HCT116 (cell line): ENCODE results near the gene CIAO1. TPM values are rescaled to one million over a fixed set of nuclear protein-coding genes. Genes with fewer than 3 reads are reported as not detected.
"Not testable (repeated sequence)": the region's sequence is repeated elsewhere in the genome, so short reads cannot be mapped to it uniquely, and the experiment has no call there.

Experiments
- ATAC-seq: fragments of 200-7000 bp; cut with Tn5 transposase; 2 replicates; pipeline ENCODE4 v1.9.1; 2020; ENCODE audit warnings: mild to moderate bottlenecking, moderate library complexity
- BruUV-seq: library from RNA; stranded (reverse); fragments of 400-500 nt; replicated peaks from 2 replicates; lab custom pipeline; 2021; lab: Mats Ljungman, UMichigan
- CTCF ChIA-PET: fragments of 300-600 bp; sonication (Branson Sonifier 250); formaldehyde crosslinking; loops from one replicate; lab custom pipeline; 2021; ENCODE audit warnings: antibody characterized with exemption; lab: Charles Lee
- POLR2A ChIA-PET: fragments of 300-600, 350-600 bp; sonication (Branson Sonifier 250); formaldehyde crosslinking; loops from one replicate; lab custom pipeline; 2021; ENCODE audit warnings: antibody characterized with exemption; lab: Charles Lee
- RAD21 ChIA-PET, 2 experiments: fragments of 300-600 bp; sonication (Branson Sonifier 250); formaldehyde crosslinking; loops; one replicate each; lab custom pipeline; 2023; ENCODE audit warnings: low total read pairs in 2 of 2; ENCODE audit not compliant: uncharacterized antibody in 2 of 2, unreplicated experiment in 2 of 2, low non-redundant PET in 1 of 2; lab: Charles Lee
- DNase-seq: peaks from one replicate; pipeline ENCODE4 v3.0.0-alpha.2; 2010; ENCODE audit warnings: low read depth, low spot score
- H2AFZ ChIP-seq: fragments of 200-600 bp; shearing (Covaris generic), sonication (generic); 2 replicates; pipeline ENCODE4 v1.6.1; 2017; ENCODE audit warnings: low read depth, mixed run types, mixed read lengths, antibody characterized with exemption, low read length; ENCODE audit not compliant: poor library complexity, severe bottlenecking
- H3K27ac ChIP-seq: 2 replicates; pipeline ENCODE4 v1.5.1; 2012; ENCODE audit warnings: low read depth, low read length
- H3K27me3 ChIP-seq: fragments of 200-600 bp; sonication (generic); 2 replicates; pipeline ENCODE4 v1.6.1; 2016; ENCODE audit warnings: mixed run types, low read length, mixed read lengths; ENCODE audit not compliant: insufficient read depth
- H3K36me3 ChIP-seq, 2 experiments: fragments of 200-500 bp in 1 of 2; fragments of 200-600 bp in 1 of 2; sonication (Bioruptor generic) in 1 of 2; sonication (generic) in 1 of 2; 2 replicates each; pipeline versions ENCODE4 v1.5.1 to v1.6.1; 2014 to 2016; ENCODE audit warnings: low read length in 2 of 2, inconsistent platforms in 1 of 2, mixed read lengths in 1 of 2, mixed run types in 1 of 2; ENCODE audit not compliant: insufficient read depth in 2 of 2, control insufficient read depth in 1 of 2
- H3K4me1 ChIP-seq, 2 experiments: fragments of 200-600 bp in 1 of 2; sonication (generic) in 1 of 2; 2 replicates each; pipeline versions ENCODE4 v1.5.1 to v1.6.1; 2012 to 2017; ENCODE audit warnings: low read length in 2 of 2, inconsistent platforms in 1 of 2, mild to moderate bottlenecking in 1 of 2, mixed read lengths in 1 of 2, mixed run types in 1 of 2, moderate library complexity in 1 of 2; ENCODE audit not compliant: insufficient read depth in 2 of 2, control insufficient read depth in 1 of 2
- H3K4me2 ChIP-seq: fragments of 200-600 bp; sonication (generic); 2 replicates; pipeline ENCODE4 v1.6.1; 2017; ENCODE audit warnings: mixed run types, low read length, mixed read lengths
- H3K4me3 ChIP-seq, 2 experiments: fragments of 200-600 bp in 1 of 2; sonication (generic) in 1 of 2; replicated peaks in 1 of 2; 2 replicates each; pipeline ENCODE4 v1.5.1; 2011 to 2016; ENCODE audit warnings: low read length in 2 of 2, control low read depth in 1 of 2, low read depth in 1 of 2, mild to moderate bottlenecking in 1 of 2, mixed read lengths in 1 of 2, mixed run types in 1 of 2
- H3K79me2 ChIP-seq: fragments of 200-600 bp; sonication (generic); 2 replicates; pipeline ENCODE4 v1.6.1; 2017; ENCODE audit warnings: mild to moderate bottlenecking, mixed run types, low read length, moderate library complexity, mixed read lengths; ENCODE audit not compliant: insufficient read depth
- H3K9ac ChIP-seq: fragments of 200-600 bp; sonication (generic); 2 replicates; pipeline ENCODE4 v1.6.1; 2016; ENCODE audit warnings: low read length, mixed read lengths
- H3K9me2 ChIP-seq: fragments of 200-600 bp; sonication (generic), shearing (Covaris generic); 2 replicates; pipeline ENCODE4 v1.6.1; 2017; ENCODE audit warnings: mixed run types, mild to moderate bottlenecking, moderate library complexity; ENCODE audit not compliant: insufficient read depth
- H3K9me3 ChIP-seq, 2 experiments: fragments of 200-500 bp in 1 of 2; fragments of 200-600 bp in 1 of 2; sonication (Bioruptor generic) in 1 of 2; sonication (generic) in 1 of 2; 2 replicates each; pipeline ENCODE4 v1.6.1; 2014 to 2017; ENCODE audit warnings: low read length in 2 of 2, mixed read lengths in 2 of 2, inconsistent platforms in 1 of 2, low read depth in 1 of 2, mild to moderate bottlenecking in 1 of 2, mixed run types in 1 of 2, moderate library complexity in 1 of 2; ENCODE audit not compliant: control insufficient read depth in 1 of 2, insufficient read depth in 1 of 2
- H4K20me1 ChIP-seq: fragments of 200-600 bp; sonication (generic), shearing (Covaris generic); 2 replicates; pipeline ENCODE4 v1.6.1; 2017; ENCODE audit warnings: mixed run types, mild to moderate bottlenecking, moderate library complexity; ENCODE audit not compliant: insufficient read depth
- ATF3 ChIP-seq: IDR thresholded peaks from 2 replicates; pipeline ENCODE4 v1.6.1; 2012
- EZH2phosphoT487 ChIP-seq: fragments of 200-600 bp; IDR thresholded peaks from 2 replicates; pipeline ENCODE4 v1.6.1; 2018; ENCODE audit warnings: antibody characterized with exemption, borderline replicate concordance
- FOSL1 ChIP-seq: IDR thresholded peaks from 2 replicates; pipeline ENCODE4 v1.6.1; 2012; ENCODE audit warnings: low read depth
- SRF ChIP-seq: IDR thresholded peaks from 2 replicates; pipeline ENCODE4 v1.6.1; 2012; ENCODE audit warnings: low read depth
- intact Hi-C: fragments of 100-400 bp; cut with micrococcal nuclease; formaldehyde crosslinking; loops from 2 replicates; pipeline ENCODE4 v1.10.0; 2022
- total RNA-seq: library from RNA; stranded (reverse); gene quantifications from one replicate; pipeline ENCODE4 v1.2.1, GENCODE V29; 2021; ENCODE audit not compliant: unreplicated experiment

CIAO1 gene
- total RNA-seq, 1 experiment from 2014 or later: 76.8 TPM

GRCh38 chr2:96256611-96257113 is 9.4 kb upstream of the CIAO1 start:
- Histone ChIP-seq H4K20me1 (no peaks in the 10 kb centered on the region), H3K4me1 (peaks cover 28 to 39% of the 10 kb centered on the region in 2 experiments), H2AFZ (no peak overlapping the region), H3K9me2 (no peaks in the 10 kb centered on the region), H3K9ac (no peak overlapping the region), H3K79me2 (peaks cover 37% of the 10 kb centered on the region), H3K4me2 (no peak overlapping the region), H3K27me3 (no peaks in the 10 kb centered on the region), H3K9me3 (no peaks in the 10 kb centered on the region), H3K27ac (no peak overlapping the region), H3K4me3 (no peak overlapping the region), H3K36me3 (peaks cover 8 to 20% of the 10 kb centered on the region in 2 experiments; a peak in 3 of 4 replicates)
- ATAC-seq (no peak), DNase-seq (no peak)
- intact Hi-C loops: no loop called here
- TF ChIP-seq ATF3 (no peak), EZH2phosphoT487 (no peak), SRF (no peak), FOSL1 (no peak)
- RAD21 ChIA-PET: no interaction called here
- no TSS peak for BruUV-seq
- CTCF ChIA-PET: no interaction called here
- POLR2A ChIA-PET: no interaction called here

- H3K9ac ChIP-seq, H3K4me3 ChIP-seq, H3K27me3 ChIP-seq, BruUV-seq, H3K4me2 ChIP-seq, RAD21 ChIA-PET, POLR2A ChIA-PET, H4K20me1 ChIP-seq, intact Hi-C loops, H2AFZ ChIP-seq, CTCF ChIA-PET, H3K27ac ChIP-seq, ATAC-seq, H3K9me2 ChIP-seq, H3K9me3 ChIP-seq, DNase-seq: not testable (repeated sequence)
- peaks cover 46% of the 10 kb centered on the region for H3K79me2 ChIP-seq
- H3K4me1 ChIP-seq: peaks cover 25 to 37% of the 10 kb centered on the region in 2 experiments
- H3K36me3 ChIP-seq: peaks cover 8 to 14% of the 10 kb centered on the region in 2 experiments; a peak in 3 of 4 replicates
Observed at GRCh38 chr2:96257744-96258143, 8.3 kb upstream of the CIAO1 start.
